NT2/D1 (cell line): Measurements from ENCODE around the gene CLASP1.

Experiments used
- SUZ12 ChIP-seq: IDR thresholded peaks from 2 replicates; pipeline ENCODE4 v1.6.1; 2011; ENCODE audit not compliant: insufficient read length, insufficient read depth; ENCODE audit errors: extremely low read depth
- YY1 ChIP-seq: IDR thresholded peaks from 2 replicates; pipeline ENCODE4 v1.6.1; 2011; ENCODE audit not compliant: insufficient read length, insufficient read depth
- ZNF274 ChIP-seq: IDR thresholded peaks from 2 replicates; pipeline ENCODE4 v1.6.1; 2011; ENCODE audit warnings: mild to moderate bottlenecking, low read depth, low read length

GRCh38 chr2:121362774-121363173 lies 286.5 kb downstream of the CLASP1 start:
- TF ChIP-seq YY1, result no peak
- TF ChIP-seq SUZ12, result no peak
- TF ChIP-seq ZNF274, result no peak
